ENCODE measurements around the gene XPO6. TPM values are rescaled to one million over a fixed set of nuclear protein-coding genes. Genes with fewer than 3 reads are reported as not detected.

XPO6 gene
- total RNA-seq, 1 donor from 2014 or later, result 72.7 TPM

DNA sequence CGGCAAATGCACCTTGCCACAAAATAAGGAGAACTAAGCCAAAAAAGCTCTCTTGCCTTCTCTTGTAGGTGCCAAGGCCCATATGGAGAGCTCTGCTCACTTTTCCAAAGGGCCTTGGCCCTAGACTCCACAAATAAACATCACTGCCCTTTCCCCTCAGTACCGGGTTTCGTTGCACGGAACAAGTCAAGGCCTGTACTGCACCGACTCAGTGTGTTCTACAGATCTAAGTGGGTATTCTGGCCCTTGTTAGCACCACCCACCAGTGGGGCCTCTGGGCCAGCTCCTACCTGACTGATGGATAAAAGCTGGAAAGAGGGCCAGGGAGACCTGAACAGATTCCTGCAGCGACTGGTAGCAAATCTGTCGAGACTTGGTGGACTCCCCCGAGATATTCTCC is 104.5 kb downstream of the XPO6 start:
- Histone ChIP-seq H3K4me1 (peaks cover 14% of the 10 kb centered on the region), H3K27ac (no peak overlapping the region), H3K9me3 (no peaks in the 10 kb centered on the region), H3K4me3 (no peak overlapping the region), H3K36me3 (peaks cover 0 to 71% of the 10 kb centered on the region in 2 donors), H3K27me3 (no peaks in the 10 kb centered on the region)
- intact Hi-C loops (cut with DNase I), result no loop called here
- TF ChIP-seq POLR2AphosphoS5 (IDR thresholded peaks at IDR 0.05; ENCODE audit: insufficient read depth in 1 of 2, low read depth in 1 of 2) (no peak), POLR2A (IDR thresholded peaks at IDR 0.05) (no peak)
- TF ChIP-seq, protein P1, sequence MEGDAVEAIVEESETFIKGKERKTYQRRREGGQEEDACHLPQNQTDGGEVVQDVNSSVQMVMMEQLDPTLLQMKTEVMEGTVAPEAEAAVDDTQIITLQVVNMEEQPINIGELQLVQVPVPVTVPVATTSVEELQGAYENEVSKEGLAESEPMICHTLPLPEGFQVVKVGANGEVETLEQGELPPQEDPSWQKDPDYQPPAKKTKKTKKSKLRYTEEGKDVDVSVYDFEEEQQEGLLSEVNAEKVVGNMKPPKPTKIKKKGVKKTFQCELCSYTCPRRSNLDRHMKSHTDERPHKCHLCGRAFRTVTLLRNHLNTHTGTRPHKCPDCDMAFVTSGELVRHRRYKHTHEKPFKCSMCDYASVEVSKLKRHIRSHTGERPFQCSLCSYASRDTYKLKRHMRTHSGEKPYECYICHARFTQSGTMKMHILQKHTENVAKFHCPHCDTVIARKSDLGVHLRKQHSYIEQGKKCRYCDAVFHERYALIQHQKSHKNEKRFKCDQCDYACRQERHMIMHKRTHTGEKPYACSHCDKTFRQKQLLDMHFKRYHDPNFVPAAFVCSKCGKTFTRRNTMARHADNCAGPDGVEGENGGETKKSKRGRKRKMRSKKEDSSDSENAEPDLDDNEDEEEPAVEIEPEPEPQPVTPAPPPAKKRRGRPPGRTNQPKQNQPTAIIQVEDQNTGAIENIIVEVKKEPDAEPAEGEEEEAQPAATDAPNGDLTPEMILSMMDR (IDR thresholded peaks at IDR 0.05), result no peak
- DNase-seq (ENCODE audit: extremely low spot score in 2 of 2), result no peak

- intact Hi-C loops (cut with DNase I), result no loop called here
- TF ChIP-seq POLR2AphosphoS5 (IDR thresholded peaks at IDR 0.05; ENCODE audit: insufficient read depth in 1 of 2, low read depth in 1 of 2), result no peak
- TF ChIP-seq, protein P1 (IDR thresholded peaks at IDR 0.05), result no peak
- H3K4me3 ChIP-seq, result no peak overlapping the region
- H3K4me1 ChIP-seq, result peaks cover 14% of the 10 kb centered on the region
- DNase-seq (ENCODE audit: extremely low spot score in 2 of 2), result no peak
- no peaks in the 10 kb centered on the region for H3K27me3 ChIP-seq
- H3K36me3 ChIP-seq, result peaks cover 0 to 71% of the 10 kb centered on the region in 2 donors
- no peaks in the 10 kb centered on the region for H3K9me3 ChIP-seq
- H3K27ac ChIP-seq, result no peak overlapping the region
These were observed 105.1 kb downstream of the XPO6 start for GRCh38 chr16:28106467-28107215.

- no peak overlapping the region for H3K27ac ChIP-seq
- DNase-seq (ENCODE audit: extremely low spot score in 2 of 2), result no peak
- H3K36me3 ChIP-seq, result peaks cover 0 to 75% of the 10 kb centered on the region in 2 donors
- intact Hi-C loops (cut with DNase I), result no loop called here
- H3K4me3 ChIP-seq, result no peak overlapping the region
- TF ChIP-seq POLR2A (IDR thresholded peaks at IDR 0.05) (no peak), POLR2AphosphoS5 (IDR thresholded peaks at IDR 0.05; ENCODE audit: insufficient read depth in 1 of 2, low read depth in 1 of 2) (no peak)
- TF ChIP-seq, protein P1 (IDR thresholded peaks at IDR 0.05), result no peak
- H3K4me1 ChIP-seq, result peaks cover 14% of the 10 kb centered on the region
- H3K27me3 ChIP-seq, result no peaks in the 10 kb centered on the region
- no peaks in the 10 kb centered on the region for H3K9me3 ChIP-seq
These were observed 105.8 kb downstream of the XPO6 start for GRCh38 chr16:28105954-28106353.

DNA sequence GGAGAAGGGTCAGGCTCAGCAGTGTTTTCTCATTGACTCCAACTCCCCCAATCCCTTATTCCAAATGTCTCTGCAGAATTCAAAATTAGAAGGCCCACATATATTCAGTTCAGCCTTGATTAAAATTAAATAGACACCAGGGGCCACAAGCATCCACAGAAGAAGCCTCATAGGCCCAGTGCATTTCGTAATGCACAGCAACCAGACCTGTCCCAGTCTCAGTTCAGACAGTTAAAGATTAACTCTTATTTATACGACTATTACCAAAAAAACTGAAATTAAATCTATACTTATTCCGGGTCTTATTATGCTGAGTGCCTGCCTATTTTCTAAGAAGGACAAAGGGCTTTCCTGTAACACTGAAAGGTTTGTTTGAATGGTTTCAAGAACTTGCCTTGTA is 106.5 kb downstream of the XPO6 start:
- no peaks in the 10 kb centered on the region for H3K9me3 ChIP-seq
- H3K27ac ChIP-seq, result no peak overlapping the region
- H3K27me3 ChIP-seq, result no peaks in the 10 kb centered on the region
- peaks cover 0 to 75% of the 10 kb centered on the region in 2 donors for H3K36me3 ChIP-seq
- TF ChIP-seq, protein P1 (IDR thresholded peaks at IDR 0.05), result no peak
- TF ChIP-seq POLR2A (IDR thresholded peaks at IDR 0.05) (no peak), POLR2AphosphoS5 (IDR thresholded peaks at IDR 0.05; ENCODE audit: insufficient read depth in 1 of 2, low read depth in 1 of 2) (no peak)
- intact Hi-C loops (cut with DNase I), result no loop called here
- peaks cover 14% of the 10 kb centered on the region for H3K4me1 ChIP-seq
- DNase-seq (ENCODE audit: extremely low spot score in 2 of 2), result no peak
- no peak overlapping the region for H3K4me3 ChIP-seq

DNA sequence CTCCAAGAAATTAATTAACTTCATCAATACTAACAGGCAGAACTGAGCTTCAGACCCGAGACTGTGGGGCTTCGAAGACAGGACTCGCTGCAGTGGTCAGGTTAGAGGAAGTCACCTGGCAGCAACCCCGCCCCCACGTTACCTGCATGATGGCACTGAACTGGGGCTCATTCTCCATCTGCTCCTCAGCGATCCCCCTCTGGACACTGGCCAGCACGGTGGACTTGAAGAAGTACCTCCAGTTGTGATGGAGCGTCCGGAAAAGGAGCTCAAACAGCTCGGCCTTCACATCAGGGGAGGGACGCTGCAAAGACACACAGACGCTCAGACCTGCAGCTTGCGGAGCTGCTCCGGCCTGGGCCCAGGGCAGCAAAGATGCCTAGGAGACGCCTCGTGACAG is 107.4 kb downstream of the XPO6 start:
- Histone ChIP-seq H3K4me3 (no peak overlapping the region), H3K36me3 (peaks cover 0 to 77% of the 10 kb centered on the region in 2 donors), H3K27me3 (no peaks in the 10 kb centered on the region), H3K4me1 (peaks cover 14% of the 10 kb centered on the region), H3K9me3 (no peaks in the 10 kb centered on the region), H3K27ac (no peak overlapping the region)
- DNase-seq (ENCODE audit: extremely low spot score in 2 of 2), result no peak
- TF ChIP-seq, protein P1 (IDR thresholded peaks at IDR 0.05), result no peak
- TF ChIP-seq POLR2A (IDR thresholded peaks at IDR 0.05) (no peak), POLR2AphosphoS5 (IDR thresholded peaks at IDR 0.05; ENCODE audit: insufficient read depth in 1 of 2, low read depth in 1 of 2) (no peak)
- intact Hi-C loops (cut with DNase I), result no loop called here
